Gastrocnemius medialis (tissue), 4 donors: ENCODE results near the gene PSPN.

ENCODE experiments used
- CTCF ChIP-seq, 5 experiments: fragments of 450-650 bp in 3 of 5; fragments of 200-600 bp in 2 of 5; sonication (generic) in 2 of 5; IDR thresholded peaks in 4 of 5; conservative IDR thresholded peaks in 1 of 5; 1 replicate in 4 of 5; 2 replicates in 1 of 5; pipeline ENCODE4 v1.5.1; 2016 to 2019; ENCODE audit warnings: antibody characterized with exemption in 5 of 5, mild to moderate bottlenecking in 3 of 5, moderate library complexity in 3 of 5
- POLR2A ChIP-seq, 2 donors: fragments of 450-650 bp; IDR thresholded peaks; one replicate each; pipeline ENCODE4 v1.6.1; 2017; ENCODE audit warnings: antibody characterized with exemption in 2 of 2, mild to moderate bottlenecking in 2 of 2, moderate library complexity in 2 of 2

GRCh38 chr19:6383188-6383587 lies 7.5 kb upstream of the PSPN start:
- TF ChIP-seq POLR2A (IDR thresholded peaks at IDR 0.05) (no peak), CTCF (IDR thresholded peaks at IDR 0.05 in 4 of 5, conservative IDR thresholded peaks at IDR 0.05 in 1 of 5) (no peak)
